Non-pigmented ciliary epithelial cell (primary cell): ENCODE data around the gene THY1.

Experiments
- DNase-seq: peaks from one replicate; pipeline ENCODE4 v3.0.0-alpha.2; 2010; ENCODE audit warnings: low read depth

The THY1 gene

DNA sequence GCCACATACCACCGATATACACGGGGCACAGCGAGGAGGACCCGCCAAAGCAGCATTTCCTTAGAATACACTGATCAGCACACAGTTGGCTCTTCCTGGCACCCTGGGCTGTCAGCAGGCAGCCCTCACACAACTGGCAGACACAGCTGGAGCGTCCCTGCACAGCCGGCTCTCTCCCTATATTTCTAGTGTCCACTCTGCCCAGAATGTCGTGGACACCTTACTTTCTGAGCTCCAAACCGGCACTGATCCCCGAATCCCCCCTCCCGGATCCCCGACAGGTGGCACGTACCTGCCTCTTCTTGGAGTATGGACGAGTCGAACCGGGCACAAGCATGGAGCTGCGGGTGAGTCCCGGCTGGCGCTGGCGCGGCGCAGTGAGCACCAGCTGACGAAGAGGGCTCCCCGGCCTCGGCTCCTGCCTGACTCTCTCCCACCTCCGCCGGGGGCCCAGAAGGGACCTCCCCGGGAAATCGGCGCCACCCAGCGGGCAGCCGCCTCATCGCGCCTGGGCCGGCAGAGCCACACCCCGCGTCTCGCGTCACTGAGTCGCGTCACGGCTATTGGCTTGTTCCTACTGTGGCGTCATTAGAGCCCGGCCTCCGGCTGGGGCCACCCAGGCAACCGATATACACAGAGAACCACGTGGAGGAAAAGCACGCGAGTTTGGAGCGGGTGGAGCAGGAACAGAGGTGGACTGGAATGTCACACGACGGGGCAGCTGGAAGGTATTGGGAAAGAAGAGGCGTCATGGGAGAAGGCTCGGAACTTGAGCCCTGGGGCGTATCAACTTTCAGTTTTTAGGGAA is 41.6 kb downstream of the THY1 start, which contains the start of gene USP2:
TSS of gene USP2 (minus strand) at position 510 of the 808 bp plus-strand sequence. CDS start 8,210 bp downstream, outside the sequence.
- DNase-seq: peak; percentile 73

DNA sequence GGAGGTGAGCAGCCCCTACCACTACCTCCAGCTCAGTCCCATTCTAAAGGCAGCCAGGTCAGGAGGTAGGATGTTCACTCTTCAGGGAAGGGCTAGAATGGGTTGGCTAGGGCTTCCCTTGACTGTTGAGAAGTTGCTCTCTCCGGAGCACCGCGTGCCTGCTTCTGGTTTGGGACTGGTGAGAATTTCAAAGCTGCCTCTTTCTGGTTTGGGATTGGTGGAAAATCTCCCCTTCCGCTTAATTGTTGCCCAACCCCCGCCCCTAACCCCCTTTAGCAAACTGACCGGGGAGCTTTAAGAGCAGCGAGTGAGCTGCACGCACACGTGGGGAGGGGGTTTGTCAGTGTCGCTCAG is 42.2 kb downstream of the THY1 start:
- DNase-seq: no peak

DNA sequence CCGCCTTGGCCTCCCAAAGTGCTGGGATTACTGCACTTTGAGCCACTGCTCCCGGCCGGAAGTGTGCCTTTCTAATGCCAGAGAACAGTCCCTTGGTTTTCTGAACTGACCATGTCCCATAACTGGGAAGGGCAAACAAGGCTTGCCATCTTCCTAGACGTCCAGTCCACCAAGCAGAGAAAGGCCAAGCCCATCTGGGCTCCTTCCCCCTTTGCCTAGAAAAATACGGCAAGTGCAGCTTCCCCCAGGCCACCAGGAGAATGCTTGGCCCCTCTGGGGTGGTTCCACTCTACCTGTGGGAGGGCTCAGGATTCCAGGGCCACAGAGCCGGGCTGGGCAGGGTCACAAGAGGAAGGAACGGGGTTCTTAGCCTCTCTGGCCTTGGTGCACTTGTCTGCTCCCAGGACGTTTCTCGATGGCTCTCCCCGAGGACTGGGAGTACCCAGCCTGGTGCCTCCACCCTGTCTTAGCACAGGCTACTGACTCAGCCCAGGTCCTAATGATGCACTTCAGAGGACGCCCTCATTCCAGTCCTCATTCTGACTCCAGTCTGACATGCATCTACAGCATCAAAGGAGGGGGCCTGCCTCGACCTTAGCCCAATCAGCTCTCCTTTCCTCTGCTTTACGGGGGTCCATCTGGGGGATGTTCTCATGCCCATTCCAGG is 42.7 kb downstream of the THY1 start:
- DNase-seq: no peak

DNA sequence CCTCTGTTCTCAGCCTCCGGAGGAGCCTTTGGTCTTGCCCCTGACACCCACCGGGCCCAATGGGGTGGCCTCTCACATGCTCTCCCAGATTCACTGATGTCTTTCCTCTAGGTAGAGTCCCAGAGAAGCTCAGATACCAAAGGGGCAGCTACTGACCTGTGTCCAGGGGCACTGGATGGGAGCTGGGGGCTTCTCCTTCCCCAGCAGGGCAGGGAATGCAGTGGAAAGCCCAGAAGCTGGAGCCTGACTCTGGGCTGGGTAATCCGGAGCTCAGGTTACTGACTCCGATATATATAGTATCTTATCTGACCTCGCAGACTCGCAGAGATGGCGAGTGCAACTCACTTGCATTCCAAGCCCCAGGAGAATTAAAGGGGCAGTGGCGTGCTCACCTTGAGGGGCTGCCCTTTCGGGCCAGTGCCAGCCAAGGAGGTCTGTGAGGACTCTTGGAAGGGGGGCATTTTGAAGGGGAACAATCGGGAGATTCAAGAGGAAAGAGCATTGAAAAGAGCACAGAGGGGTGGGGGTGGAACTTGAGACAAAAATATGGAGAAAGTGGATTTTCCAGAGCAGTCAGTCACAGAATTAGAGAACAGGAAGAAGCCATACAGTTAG is 44.0 kb downstream of the THY1 start:
- no peak for DNase-seq

DNA sequence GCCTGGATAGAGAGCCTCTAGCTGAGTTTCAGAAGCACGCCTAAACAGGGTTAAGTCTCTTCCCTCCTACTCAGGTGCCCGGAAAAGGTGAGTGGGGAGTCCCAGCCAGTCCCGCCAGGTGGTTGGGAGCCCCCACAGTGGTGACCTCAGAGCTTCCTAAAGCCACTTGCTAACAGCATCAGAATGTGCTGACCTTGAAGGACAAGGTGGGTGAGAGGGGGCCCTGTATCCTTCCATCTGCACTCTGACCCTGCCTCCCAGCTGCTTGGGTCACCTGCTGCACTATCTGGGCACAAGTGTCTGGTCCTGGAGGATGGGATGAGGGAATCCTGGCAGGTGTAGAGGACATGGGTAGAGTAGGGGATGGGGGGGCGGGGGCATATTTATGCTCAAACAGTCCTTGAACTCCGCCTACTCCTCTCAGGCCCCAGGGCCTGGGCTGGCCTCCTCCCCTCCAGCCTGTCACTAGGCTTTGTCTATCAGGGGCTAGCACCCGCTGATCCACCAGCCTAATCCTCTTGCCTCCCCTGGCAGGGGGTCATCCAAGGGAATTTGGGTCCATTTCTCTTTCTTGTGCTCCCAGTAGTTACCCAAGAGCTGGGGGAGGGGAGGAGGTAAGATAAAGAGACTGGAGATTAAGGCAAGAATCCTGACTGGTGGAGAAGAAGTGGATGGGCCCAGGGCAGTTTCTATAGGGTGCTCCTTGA is 44.9 kb downstream of the THY1 start:
- DNase-seq: no peak

DNA sequence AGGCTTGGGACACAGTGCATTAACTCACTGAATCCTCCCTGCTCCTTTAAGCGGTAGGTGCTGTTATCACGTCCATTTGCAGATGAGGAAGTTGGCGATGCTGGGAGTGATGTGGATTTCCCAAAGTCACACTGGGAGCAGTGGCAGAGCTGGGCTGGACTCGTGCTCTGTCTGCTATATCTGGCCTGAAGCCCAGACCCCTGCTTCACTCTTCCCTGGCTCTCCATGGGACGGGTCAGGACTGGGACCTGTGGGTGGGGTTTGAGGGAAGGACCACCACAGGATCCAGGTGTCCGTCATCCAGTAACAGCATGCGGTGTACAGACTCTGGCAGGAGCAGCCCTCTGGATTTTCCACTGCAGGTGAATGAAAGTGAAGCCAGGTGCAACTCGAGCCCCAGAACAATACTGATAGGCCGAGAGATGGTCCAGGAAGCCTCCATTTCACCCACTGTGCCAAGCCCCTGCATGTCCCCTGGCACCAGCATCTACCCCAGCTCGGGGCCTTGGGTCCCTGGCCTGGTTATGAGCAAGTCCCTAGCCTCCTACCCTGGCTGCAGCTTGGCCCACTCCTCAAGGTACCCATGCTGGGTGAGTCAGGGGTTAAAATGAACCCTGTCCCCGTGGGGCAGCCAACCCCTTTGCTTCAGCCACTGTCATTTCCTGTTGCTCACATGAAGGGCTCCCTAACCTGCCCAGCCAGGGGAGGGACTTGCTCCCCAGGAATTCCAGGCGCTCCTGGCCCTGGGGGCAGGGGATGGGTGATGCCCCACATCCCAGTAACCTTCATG is 45.7 kb downstream of the THY1 start:
- no peak for DNase-seq

DNA sequence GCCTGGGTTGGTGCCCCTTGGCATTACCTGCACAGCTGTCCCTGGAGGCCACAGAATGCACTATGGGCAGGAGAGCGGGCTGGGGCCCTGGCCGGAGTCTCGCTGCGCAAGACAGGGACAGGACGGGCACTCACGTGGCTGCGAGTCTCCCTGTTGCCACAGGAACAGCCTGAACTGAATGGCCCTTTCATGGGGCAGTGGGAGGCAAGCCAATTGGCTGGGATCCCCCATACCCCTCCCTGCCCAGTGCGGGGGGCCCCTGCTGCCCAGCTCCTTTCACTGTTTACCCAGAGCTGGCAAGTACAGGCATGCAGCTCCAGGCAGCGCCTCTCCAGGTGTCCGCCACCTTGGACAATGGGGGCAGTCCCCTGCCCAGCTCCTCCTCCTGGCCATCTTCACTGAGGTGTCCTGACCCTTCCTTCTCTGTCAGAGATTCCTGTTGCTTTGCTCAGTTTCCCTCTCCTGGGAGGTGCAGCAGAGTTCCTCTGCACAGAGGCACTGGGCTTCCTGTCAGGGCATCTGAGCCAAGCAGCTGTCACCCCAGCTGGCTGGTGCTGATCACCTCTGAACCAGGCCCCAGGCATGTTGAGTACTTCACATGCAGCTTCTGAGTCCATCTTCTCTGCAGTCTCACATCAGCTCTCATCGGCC is 46.6 kb downstream of the THY1 start:
- no peak for DNase-seq

DNA sequence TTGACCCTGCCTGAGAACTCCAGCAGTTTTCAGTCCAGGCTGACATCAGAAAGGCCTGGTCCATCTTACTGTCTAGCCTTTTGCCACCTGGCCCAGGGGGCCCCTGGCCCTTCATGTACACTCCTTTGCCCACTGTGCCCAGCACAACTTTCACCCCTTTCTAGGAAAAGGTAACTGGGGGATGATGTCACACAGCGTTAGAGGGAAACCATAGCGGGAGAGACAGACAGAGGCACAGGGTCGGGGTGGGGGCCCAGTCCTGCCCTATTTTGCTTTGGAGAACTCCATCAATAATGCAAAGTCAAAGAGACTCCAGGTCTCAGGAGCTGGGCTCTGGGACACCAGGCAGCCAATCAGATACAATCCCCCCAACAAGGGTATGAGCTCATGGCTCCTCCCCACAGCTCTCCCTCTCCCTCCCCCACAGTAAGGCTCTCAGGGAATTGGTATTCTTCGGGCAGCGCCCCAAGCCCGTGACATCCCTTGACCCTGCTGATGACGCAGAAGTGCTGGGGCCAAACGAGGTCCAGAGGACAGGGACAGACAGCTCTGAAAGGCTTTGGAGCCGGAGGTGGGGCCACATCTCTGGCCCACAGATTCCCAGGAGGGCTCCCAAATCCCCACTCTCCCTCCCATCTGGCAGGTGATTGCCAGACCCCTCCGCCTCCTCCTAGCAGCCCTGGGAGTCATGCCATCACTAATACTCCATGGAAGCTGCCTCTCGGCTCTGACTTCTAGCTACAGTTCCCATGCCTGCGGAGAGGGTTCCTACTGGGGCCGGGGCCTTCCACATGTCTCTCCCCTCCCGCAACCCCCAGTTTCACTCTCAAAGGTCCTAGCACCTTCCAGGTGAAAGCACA is 47.4 kb downstream of the THY1 start:
- no peak for DNase-seq

DNA sequence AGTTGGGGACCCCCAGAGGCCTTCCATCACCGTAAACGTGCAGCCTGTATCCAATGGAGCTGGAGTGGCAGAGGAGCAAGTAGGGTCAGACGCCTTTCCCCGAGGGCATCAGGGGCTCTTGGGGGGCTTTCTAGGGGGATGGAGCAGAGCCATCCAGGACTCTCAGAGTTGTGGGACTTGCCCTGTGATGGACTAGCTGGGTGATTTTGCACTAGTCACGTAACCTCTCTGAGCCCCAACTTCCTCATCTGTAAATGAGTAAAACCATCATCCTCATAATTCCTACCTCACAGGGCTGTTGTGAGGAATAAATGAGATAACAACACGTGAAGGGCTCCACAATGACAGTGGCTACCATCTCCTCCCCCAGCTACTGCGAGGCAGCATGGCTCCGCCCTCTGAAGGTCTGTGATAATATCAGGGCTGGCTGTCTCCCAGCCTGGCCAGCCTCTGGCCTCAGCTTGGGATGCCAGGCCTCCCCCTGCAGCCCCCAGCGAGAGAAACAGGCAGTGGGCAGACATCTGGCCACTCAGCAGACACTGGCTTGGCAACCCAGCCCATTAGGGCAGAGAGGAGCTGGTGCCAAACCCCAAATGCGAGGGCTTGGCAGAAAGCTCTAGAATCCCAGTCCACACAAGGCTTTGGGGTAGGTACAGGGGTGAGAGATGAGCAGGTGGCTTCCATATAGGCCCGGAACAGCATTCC is 48.2 kb downstream of the THY1 start:
- no peak for DNase-seq

DNA sequence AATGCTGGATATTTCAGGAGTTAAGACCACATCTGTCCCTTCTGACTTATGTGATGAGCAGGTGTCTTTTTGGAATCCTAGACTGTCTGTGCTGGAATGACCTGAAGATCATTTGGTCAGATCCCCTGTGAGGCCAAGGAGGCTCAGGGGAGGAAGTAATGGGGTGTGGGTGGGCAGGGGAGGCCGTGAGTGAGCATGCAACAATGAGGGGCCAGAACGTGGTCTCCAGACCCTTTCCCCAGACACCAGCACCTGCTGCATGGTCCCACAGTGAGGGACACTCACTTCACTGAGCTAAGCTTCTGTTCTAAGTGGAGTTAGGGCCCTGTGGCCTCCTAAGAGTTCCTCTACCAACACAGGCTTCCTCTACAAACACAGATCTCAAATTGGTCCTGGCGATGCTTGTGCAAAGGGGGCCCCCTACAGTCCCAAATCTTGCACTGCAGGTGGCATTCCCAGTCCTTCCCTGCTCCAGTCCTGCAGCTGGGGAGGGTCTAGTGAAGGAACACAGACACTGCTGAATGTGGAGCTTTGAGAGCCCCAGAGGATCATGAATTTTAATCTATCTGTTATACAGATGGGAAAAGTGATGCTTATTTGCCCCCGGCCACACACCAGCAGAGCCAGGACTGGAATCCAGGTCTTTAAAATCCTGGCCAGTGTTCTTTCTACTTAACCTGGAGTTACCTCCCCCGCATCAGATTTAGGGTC is 48.9 kb downstream of the THY1 start:
- DNase-seq: peak; percentile 22

DNA sequence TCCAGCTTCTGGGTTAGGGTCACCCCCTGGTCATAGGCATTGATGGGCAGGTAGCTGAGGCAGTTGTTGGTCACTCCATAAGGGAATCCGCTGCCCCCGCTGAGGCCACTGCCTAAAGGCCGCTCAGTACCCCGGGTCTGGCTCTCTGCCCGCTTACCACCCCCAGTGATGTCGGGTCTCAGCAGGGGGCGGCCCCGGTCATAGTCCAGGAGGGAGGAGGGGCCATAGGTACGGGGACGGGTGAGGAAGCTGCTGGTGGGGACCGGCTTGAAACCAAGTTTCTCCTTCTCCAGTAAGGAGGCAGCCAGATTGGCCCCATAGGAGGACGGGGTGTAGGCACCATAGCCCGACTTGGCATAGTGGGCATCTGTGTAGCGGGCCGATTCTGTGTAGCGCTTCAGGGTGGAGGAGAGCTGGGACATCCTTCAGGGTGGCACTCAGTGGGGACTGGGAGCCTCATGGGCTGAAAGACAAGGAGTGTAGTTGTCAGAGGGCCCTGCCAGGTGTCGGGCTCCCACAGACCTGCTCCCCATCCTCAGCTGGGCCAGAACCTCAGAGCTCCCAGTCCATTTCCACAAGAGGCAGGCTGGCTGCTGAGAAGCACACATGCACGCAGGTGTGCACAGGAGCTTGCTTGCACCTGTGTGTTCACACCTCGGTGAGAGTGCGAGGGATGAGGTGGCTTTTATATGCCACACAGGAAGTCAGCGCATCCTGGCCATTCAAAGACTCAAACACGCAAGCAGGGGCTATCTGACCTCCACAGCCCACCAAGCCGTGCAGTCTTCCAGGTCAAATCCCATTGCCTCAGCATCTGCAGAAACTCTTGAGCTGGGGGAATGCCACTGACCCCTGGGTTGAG is 49.7 kb downstream of the THY1 start:
- DNase-seq: no peak

DNA sequence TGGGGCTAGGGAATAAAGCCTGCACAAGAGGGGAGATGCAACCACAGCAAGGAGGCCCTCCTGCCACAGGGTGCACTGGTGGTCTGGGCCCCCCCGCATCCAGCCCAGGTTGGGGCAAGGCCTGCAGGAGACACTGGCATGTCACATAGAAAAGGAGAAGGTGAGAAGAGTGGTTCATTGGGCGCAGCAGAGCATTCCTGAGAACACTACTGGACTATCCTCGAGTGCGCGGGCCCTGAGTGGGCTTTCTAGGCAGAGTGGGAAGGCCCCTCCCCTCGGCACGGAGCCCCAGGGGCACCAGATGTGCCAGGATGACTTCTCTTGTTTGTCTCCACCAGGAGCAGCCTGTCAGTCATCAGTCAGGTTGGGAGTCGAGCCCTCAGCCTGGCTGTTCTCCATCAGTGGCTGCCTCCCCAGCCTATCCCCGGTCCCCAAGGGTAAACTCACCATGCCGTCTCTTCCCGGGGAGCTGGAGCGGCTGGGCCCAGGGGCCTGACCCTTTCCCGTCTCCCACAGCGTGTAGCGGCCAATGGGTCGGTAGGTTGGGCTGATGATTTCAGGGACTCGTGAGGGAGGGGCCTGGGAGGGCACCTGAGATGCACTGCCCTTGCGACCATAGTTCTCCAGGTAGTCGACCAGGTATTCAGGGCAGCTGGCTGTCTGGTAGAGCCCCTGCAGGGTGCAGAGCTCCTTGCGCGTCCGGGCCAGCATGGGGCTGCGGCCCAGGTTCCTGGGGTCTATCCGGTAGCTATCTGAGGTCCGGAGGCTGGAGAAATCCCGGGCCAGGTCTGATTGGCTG is 50.5 kb downstream of the THY1 start:
- no peak for DNase-seq

DNA sequence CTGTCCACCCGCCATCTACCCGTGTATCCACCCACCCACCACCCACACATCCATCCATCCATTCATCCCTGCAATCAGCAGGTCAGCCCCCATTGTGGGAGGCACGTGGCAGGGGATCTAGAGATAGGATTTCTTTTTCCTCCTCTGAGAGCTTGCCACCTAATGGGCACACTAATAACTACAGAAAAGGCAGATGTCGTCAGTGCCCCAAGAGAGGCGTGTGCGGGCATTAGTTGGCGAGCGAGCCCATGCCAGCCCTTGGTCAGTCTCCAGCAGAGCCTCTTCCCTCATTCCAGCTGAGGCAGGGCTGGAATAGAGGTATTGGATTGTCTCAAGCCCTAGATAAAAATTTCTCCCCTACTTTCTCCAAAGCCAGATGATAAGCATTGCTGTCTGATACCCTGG is 51.2 kb downstream of the THY1 start:
- no peak for DNase-seq

DNA sequence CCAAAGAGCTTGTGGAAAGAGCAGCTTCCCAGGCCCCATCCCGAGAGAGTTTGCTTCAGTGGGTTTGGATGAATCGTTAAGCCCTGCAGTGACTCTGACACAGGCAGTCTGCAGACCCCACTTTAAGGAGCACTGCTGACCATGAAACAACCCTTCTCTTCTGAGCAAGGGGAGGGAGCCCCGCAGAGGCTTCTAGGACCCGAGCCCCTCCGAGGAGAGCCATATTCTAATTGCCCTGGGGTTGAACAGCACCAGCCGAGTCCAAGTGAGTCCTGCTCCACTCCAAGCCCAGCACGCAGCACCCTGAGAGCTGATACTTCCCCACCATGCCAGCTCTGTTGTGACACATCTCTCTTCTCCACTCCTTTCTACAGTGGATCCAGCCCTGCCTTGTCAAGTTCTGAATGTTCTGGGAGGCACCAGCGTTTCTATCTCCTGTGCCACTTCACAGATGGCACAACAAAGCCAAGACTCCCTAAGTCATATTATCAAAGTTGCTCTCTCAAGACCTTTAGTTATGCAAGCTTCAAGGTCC is 51.8 kb downstream of the THY1 start:
- DNase-seq: no peak

DNA sequence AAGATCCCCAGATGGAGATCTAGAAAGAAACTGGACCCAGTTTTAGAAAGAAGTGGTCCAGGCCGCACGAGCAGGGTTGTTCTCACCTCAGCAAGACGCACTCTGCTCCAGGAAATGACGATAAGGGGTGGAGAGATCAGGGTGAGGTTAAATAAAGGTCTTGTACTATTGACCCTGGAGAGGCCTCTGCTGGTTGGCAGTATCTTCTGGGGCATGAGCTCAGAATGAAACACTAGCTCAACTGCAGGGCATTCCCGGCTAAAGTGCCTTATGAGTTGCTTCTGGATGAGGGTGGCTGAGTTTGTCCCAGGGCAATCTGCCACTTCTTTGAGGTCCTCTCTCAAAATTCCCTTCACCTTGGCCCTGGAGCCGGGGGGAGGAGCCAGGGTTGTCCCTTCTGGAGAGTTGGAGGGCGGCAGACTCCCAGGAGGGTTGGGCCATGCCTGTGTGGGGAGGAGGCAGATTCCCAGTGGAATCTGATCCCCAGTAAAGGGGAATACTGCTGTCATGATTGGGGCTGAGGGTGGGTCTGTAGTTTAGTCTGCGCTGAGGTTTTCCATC is 52.4 kb downstream of the THY1 start:
- no peak for DNase-seq

DNA sequence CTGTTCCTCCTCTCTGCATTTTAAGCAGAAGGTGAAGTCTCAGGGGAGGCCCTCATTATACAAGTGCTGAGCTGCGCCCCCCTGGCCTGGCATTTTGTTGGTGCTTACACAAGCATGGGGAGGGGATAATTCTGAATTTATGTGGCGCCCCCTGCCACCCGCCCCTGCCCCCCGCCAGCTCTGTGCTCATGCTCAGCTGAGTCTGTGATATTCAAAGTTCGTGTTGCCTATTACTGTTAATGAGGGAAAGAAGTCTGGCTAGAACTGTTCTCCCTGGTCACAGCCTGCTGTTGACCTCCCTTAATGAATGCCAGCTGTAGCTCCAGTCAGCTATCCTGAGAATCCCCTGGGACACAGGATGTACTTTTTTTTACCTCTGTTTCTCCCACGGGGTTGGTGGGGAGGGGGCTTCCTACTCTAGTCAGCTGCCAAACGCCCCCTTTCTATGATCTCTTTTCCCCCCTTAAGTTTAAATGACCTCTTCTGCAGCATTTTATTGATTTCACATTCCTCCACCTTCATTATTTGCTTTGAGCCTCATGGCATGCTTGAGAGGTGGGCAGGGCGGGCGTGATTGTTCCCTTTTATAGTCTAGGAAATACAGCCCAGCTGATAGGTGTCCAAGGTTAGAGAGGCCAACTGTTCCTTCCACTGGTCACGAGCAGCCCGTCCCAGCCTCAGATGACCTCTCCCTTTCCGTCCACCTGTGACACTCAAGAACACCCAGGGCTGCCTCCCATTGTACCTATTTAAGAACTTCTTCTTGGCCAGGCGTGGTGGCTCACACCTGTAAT is 53.6 kb downstream of the THY1 start:
- DNase-seq: no peak
